ENCODE data around the gene TMPRSS13.

- TF ChIP-seq GATA2 (IDR thresholded peaks at IDR 0.05; ENCODE audit: low read depth, low read length), result no peak
- TF ChIP-seq GATA3 (IDR thresholded peaks at IDR 0.05; ENCODE audit: low read depth, low read length), result no peak
Measured at GRCh38 chr11:117927926-117928325, 1.3 kb downstream of the TMPRSS13 start.
